DND-41 (cell line): ENCODE data around the gene FAM131A.

Experiments
- ATAC-seq: fragments of 200-7000 bp; cut with Tn5 transposase; 3 replicates; pipeline ENCODE4 v1.9.1; 2021; ENCODE audit warnings: low read depth; ENCODE audit not compliant: insufficient read depth
- DNase-seq: peaks from one replicate; pipeline ENCODE4 v3.0.0-alpha.2; 2020
- H2AFZ ChIP-seq: 2 replicates; pipeline ENCODE4 v1.6.0; 2012; ENCODE audit warnings: low read depth, low read length
- H3K27ac ChIP-seq: 2 replicates; pipeline ENCODE4 v1.5.1; 2012; ENCODE audit warnings: low read length, inconsistent platforms
- H3K27me3 ChIP-seq: fragments of 200-600 bp; sonication (generic); 2 replicates; pipeline ENCODE4 v1.6.0; 2012; ENCODE audit warnings: low read length, mild to moderate bottlenecking, inconsistent platforms; ENCODE audit not compliant: insufficient read depth, poor library complexity
- H3K36me3 ChIP-seq: 2 replicates; pipeline ENCODE4 v1.5.1; 2012; ENCODE audit warnings: low read length, inconsistent platforms; ENCODE audit not compliant: insufficient read depth
- H3K4me1 ChIP-seq: 2 replicates; pipeline ENCODE4 v1.5.1; 2012; ENCODE audit warnings: mild to moderate bottlenecking, low read length; ENCODE audit not compliant: insufficient read depth
- H3K4me2 ChIP-seq: 2 replicates; pipeline ENCODE4 v1.6.0; 2012; ENCODE audit warnings: mild to moderate bottlenecking, moderate library complexity, low read length, inconsistent platforms; ENCODE audit not compliant: insufficient read depth
- H3K4me3 ChIP-seq, 2 experiments: fragments of 200-600 bp in 1 of 2; shearing (Covaris generic) in 1 of 2; 2 replicates each; pipeline ENCODE4 v1.5.1; 2012 to 2016; ENCODE audit warnings: inconsistent platforms in 2 of 2, low read length in 2 of 2, mild to moderate bottlenecking in 2 of 2, low read depth in 1 of 2, moderate library complexity in 1 of 2
- H3K79me2 ChIP-seq: 2 replicates; pipeline ENCODE4 v1.6.0; 2012; ENCODE audit warnings: low read length, inconsistent platforms; ENCODE audit not compliant: insufficient read depth
- H3K9ac ChIP-seq: 2 replicates; pipeline ENCODE4 v1.6.0; 2012; ENCODE audit warnings: low read depth, mild to moderate bottlenecking, inconsistent platforms, low read length, moderate library complexity
- H3K9me3 ChIP-seq: 2 replicates; pipeline ENCODE4 v1.5.1; 2012; ENCODE audit warnings: low read length, moderate library complexity, mild to moderate bottlenecking, inconsistent platforms; ENCODE audit not compliant: insufficient read depth, severe bottlenecking
- H4K20me1 ChIP-seq: 2 replicates; pipeline ENCODE4 v1.6.0; 2012; ENCODE audit warnings: low read length; ENCODE audit not compliant: insufficient read depth
- CTCF ChIP-seq: IDR thresholded peaks from 2 replicates; pipeline ENCODE4 v1.5.1; 2012; ENCODE audit warnings: borderline replicate concordance, low read length, moderate library complexity, mild to moderate bottlenecking; ENCODE audit not compliant: poor library complexity, severe bottlenecking; ENCODE audit errors: extremely low read depth
- EZH2 ChIP-seq: IDR thresholded peaks from 3 replicates; pipeline ENCODE4 v1.6.1; 2012; ENCODE audit warnings: borderline replicate concordance, low read depth, mild to moderate bottlenecking, moderate library complexity, low read length, inconsistent platforms; ENCODE audit not compliant: severe bottlenecking

Gene FAM131A

DNA sequence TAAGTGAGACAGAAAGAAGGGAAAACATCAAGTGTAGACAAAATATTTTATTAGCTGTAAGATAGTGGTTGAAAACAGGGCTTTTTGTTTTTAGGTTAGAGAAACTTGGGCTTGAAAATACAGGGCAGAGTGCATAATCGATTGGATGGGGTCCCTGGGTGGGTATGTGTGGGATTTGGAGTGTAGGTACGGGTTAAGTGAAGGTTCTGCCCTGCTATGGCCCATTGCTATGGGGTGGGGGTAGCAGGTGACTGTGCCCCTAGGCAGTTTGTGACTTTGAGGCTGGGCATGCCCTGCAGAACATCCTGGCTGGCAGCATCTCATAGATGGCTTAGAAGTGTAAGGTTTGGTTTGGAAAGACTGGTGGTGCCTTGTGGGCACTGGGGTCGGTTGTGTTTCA lies 3.7 kb upstream of the FAM131A start:
- Histone ChIP-seq H3K4me2 (no peak overlapping the region), H3K79me2 (peaks cover 16% of the 10 kb centered on the region), H3K36me3 (peaks cover 65% of the 10 kb centered on the region), H2AFZ (no peak overlapping the region), H3K4me1 (peaks cover 16% of the 10 kb centered on the region), H3K9me3 (no peaks in the 10 kb centered on the region), H3K9ac (no peak overlapping the region), H4K20me1 (peaks cover 60% of the 10 kb centered on the region), H3K4me3 (no peak overlapping the region), H3K27ac (no peak overlapping the region), H3K27me3 (no peaks in the 10 kb centered on the region)
- no peak for TF ChIP-seq CTCF
- TF ChIP-seq EZH2, result no peak
- DNase-seq (no peak), ATAC-seq (no peak)

GRCh38 chr3:184334470-184335158 lies 2.8 kb upstream of the FAM131A start:
- TF ChIP-seq EZH2, result no peak
- no peak for TF ChIP-seq CTCF
- H4K20me1 ChIP-seq, result peaks cover 57% of the 10 kb centered on the region
- no peak overlapping the region for H2AFZ ChIP-seq
- peaks cover 56% of the 10 kb centered on the region for H3K36me3 ChIP-seq
- ATAC-seq, result 0 out of 3 replicates have a peak, but pooled peaks have one; percentile 2
- no peak for DNase-seq
- no peak overlapping the region for H3K4me3 ChIP-seq
- no peak overlapping the region for H3K4me2 ChIP-seq
- no peak overlapping the region for H3K27ac ChIP-seq
- no peaks in the 10 kb centered on the region for H3K27me3 ChIP-seq
- H3K4me1 ChIP-seq, result peaks cover 16% of the 10 kb centered on the region
- peaks cover 13% of the 10 kb centered on the region for H3K79me2 ChIP-seq
- no peak overlapping the region for H3K9ac ChIP-seq
- no peaks in the 10 kb centered on the region for H3K9me3 ChIP-seq

GRCh38 chr3:184335291-184335660 lies 2.1 kb upstream of the FAM131A start:
- Histone ChIP-seq H3K9ac (peak overlapping the region; percentile 50; the same call in 1 of the 2 replicates), H3K27ac (no peak overlapping the region; the same call in 1 of the 2 replicates), H3K79me2 (peaks cover 13% of the 10 kb centered on the region), H3K27me3 (no peaks in the 10 kb centered on the region), H3K36me3 (peaks cover 50% of the 10 kb centered on the region), H2AFZ (no peak overlapping the region; the same call in 1 of the 2 replicates), H3K4me1 (peaks cover 16% of the 10 kb centered on the region), H3K9me3 (no peaks in the 10 kb centered on the region), H4K20me1 (peaks cover 57% of the 10 kb centered on the region), H3K4me3 (peak overlapping the region in 1 of 2 experiments; percentile 56; a peak in 2 of 4 replicates), H3K4me2 (peak overlapping the region; percentile 68)
- TF ChIP-seq CTCF (no peak), EZH2 (no peak)
- ATAC-seq (peak; percentile 22), DNase-seq (no peak)
